ENCODE results near the gene C19orf38.

The C19orf38 gene

GRCh38 chr19:10911579-10912363 is 63.6 kb downstream of the C19orf38 start:
- no peak for DNase-seq (ENCODE audit: low read depth)

- no peak for DNase-seq (ENCODE audit: low read depth)
Observed at GRCh38 chr19:10912619-10913018, 64.4 kb downstream of the C19orf38 start.

- no peak for DNase-seq (ENCODE audit: low read depth)
Observed at GRCh38 chr19:10913716-10914340, 65.6 kb downstream of the C19orf38 start.

GRCh38 chr19:10915130-10916091 is 67.2 kb downstream of the C19orf38 start:
- peak; percentile 50 for DNase-seq (ENCODE audit: low read depth)

- DNase-seq (ENCODE audit: low read depth) = no peak
Observed at GRCh38 chr19:10916602-10917001, 68.4 kb downstream of the C19orf38 start.

- DNase-seq (ENCODE audit: low read depth) = no peak
Observed at GRCh38 chr19:10918359-10918758, 70.1 kb downstream of the C19orf38 start.
